HepG2 (cell line): Measurements from ENCODE around the gene SHF. TPM values are rescaled to one million over a fixed set of nuclear protein-coding genes. Genes with fewer than 3 reads are reported as not detected.
A peak's percentile ranks its signal among the peaks of the same experiment; 100 is the strongest.

ENCODE experiments used
- GFI1 ChIP-seq: sonication (generic); formaldehyde crosslinking; IDR thresholded peaks from 2 replicates; pipeline ENCODE4 v1.5.0; 2020; ENCODE audit warnings: missing genetic modification reagents, mild to moderate bottlenecking, borderline replicate concordance
- KDM3A ChIP-seq: IDR thresholded peaks from 2 replicates; pipeline ENCODE4 v1.6.1; 2018; ENCODE audit warnings: low read depth, missing compliant biosample characterization
- LCORL ChIP-seq, 2 experiments: fragments of 450-650 bp in 1 of 2; sonication (generic) in 1 of 2; formaldehyde crosslinking in 1 of 2; IDR thresholded peaks; 2 replicates each; pipeline versions ENCODE4 v1.5.0 to v1.6.1; 2017 to 2020; ENCODE audit warnings: antibody characterized with exemption in 1 of 2, missing genetic modification reagents in 1 of 2
- NR2F1 ChIP-seq, 2 experiments: fragments of 450-650 bp in 1 of 2; formaldehyde crosslinking in 1 of 2; IDR thresholded peaks; 2 replicates each; pipeline versions ENCODE4 v1.5.0 to v1.6.1; 2016 to 2020; ENCODE audit warnings: mild to moderate bottlenecking in 1 of 2, missing compliant biosample characterization in 1 of 2, missing genetic modification reagents in 1 of 2, moderate library complexity in 1 of 2
- RFX5 ChIP-seq: IDR thresholded peaks from 2 replicates; pipeline ENCODE4 v1.6.1; 2011; ENCODE audit warnings: low read depth, low read length, improper control_type of control experiment
- SCMH1 ChIP-seq: sonication (generic); formaldehyde crosslinking; IDR thresholded peaks from 2 replicates; pipeline ENCODE4 v1.9.0; 2021; ENCODE audit warnings: missing genetic modification reagents, mild to moderate bottlenecking, borderline replicate concordance
- SMARCE1 ChIP-seq: fragments of 450-650 bp; IDR thresholded peaks from 2 replicates; pipeline ENCODE4 v1.6.1; 2017; ENCODE audit warnings: borderline replicate concordance
- SOX5 ChIP-seq: IDR thresholded peaks from 2 replicates; pipeline ENCODE4 v1.6.1; 2016; ENCODE audit warnings: borderline replicate concordance
- ZFP90 ChIP-seq: sonication (generic); formaldehyde crosslinking; IDR thresholded peaks from 2 replicates; pipeline ENCODE4 v1.8.0; 2022; ENCODE audit warnings: missing genetic modification reagents, mild to moderate bottlenecking, inconsistent platforms, borderline replicate concordance
- ZKSCAN1 ChIP-seq: fragments of 150-350 bp; IDR thresholded peaks from 2 replicates; pipeline ENCODE4 v1.6.1; 2014; ENCODE audit warnings: low read length
- ZKSCAN5 ChIP-seq: sonication (generic); formaldehyde crosslinking; IDR thresholded peaks from 2 replicates; pipeline ENCODE4 v1.5.1; 2020; ENCODE audit warnings: mild to moderate bottlenecking, missing genetic modification reagents
- ZMYM2 ChIP-seq: sonication (generic); formaldehyde crosslinking; IDR thresholded peaks from 2 replicates; pipeline ENCODE4 v1.8.0; 2022; ENCODE audit warnings: mild to moderate bottlenecking, missing genetic modification reagents
- ZNF282 ChIP-seq: fragments of 450-650 bp; IDR thresholded peaks from 2 replicates; pipeline ENCODE4 v1.6.1; 2018; ENCODE audit not compliant: partially characterized antibody
- polyA plus RNA-seq, 8 experiments: library from polyadenylated mRNA; depleted of rRNA in 3 of 8; stranded (reverse) in 7 of 8; unstranded in 1 of 8; fragments of >200 nt; fragmentation: Illumina TruSeq in 4 of 8; extraction: Trizol in 4 of 8; gene quantifications; 2 replicates each; pipeline versions ENCODE4 v1.2.1 to v1.2.3, GENCODE V29; 2011 to 2016; ENCODE audit warnings: low read depth in 4 of 8, missing spikeins in 1 of 8, mixed read lengths in 1 of 8; ENCODE audit not compliant: insufficient read depth in 1 of 8
- total RNA-seq, 5 experiments: library from RNA; depleted of rRNA; stranded (reverse); fragments of >200 nt; fragmentation: Illumina TruSeq; extraction: Trizol; gene quantifications; 2 replicates each; pipeline ENCODE4 v1.2.3, GENCODE V29; 2016; ENCODE audit warnings: low read depth in 1 of 5
- TF ChIP-seq, protein P1 (sequence below): sonication (generic); formaldehyde crosslinking; IDR thresholded peaks from one replicate; pipeline ENCODE4 v1.5.1; 2020; ENCODE audit warnings: mild to moderate bottlenecking, missing genetic modification reagents; ENCODE audit errors: not compliant biosample characterization
- TF ChIP-seq, protein P2 (sequence below): sonication (generic); formaldehyde crosslinking; IDR thresholded peaks from 2 replicates; pipeline ENCODE4 v1.5.0; 2020; ENCODE audit warnings: mild to moderate bottlenecking, missing genetic modification reagents

The SHF gene
- total and polyA plus RNA-seq, 2 of the 13 experiments (the other 11 are each of a cell fraction or from before 2014, with no cell fraction given): 20.9 to 25.5 TPM

DNA sequence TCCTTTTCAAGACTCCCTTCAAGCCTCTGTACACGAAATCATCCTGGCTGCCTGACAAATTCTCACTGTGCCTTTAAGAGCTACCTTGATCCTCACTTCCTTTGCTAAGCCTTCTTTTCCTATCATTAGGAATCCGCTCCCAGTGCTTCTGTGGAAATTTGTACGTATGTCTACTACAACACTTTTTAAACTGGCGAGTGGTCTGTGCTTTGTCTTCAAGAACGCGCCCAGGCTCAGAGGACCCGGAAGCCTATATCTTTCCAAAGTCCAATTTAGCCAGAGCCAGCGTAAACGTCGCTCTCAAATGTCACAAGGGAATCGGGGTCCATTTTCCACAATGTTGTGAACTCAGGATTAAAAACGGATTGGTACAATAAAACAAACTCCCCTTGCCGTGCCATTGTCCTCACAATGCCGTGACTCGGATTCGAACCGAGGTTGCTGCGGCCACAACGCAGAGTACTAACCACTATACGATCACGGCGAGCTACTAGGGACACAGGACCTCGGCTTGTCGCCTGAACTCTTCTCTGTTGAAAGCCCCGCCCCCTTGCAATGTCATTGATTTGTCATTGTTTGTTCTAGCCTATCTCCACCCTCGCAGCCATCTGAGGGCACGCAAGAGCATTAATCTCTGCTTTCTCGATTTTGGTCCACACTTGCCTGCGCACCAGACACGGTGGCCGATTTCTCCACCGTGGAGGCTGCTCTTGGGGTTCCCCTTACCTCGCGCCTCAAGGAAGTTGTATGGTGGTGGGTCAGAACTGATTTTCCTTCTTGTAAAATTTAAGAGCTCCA, 12.4 kb upstream of the SHF start (continued):
- TF ChIP-seq, protein P1, sequence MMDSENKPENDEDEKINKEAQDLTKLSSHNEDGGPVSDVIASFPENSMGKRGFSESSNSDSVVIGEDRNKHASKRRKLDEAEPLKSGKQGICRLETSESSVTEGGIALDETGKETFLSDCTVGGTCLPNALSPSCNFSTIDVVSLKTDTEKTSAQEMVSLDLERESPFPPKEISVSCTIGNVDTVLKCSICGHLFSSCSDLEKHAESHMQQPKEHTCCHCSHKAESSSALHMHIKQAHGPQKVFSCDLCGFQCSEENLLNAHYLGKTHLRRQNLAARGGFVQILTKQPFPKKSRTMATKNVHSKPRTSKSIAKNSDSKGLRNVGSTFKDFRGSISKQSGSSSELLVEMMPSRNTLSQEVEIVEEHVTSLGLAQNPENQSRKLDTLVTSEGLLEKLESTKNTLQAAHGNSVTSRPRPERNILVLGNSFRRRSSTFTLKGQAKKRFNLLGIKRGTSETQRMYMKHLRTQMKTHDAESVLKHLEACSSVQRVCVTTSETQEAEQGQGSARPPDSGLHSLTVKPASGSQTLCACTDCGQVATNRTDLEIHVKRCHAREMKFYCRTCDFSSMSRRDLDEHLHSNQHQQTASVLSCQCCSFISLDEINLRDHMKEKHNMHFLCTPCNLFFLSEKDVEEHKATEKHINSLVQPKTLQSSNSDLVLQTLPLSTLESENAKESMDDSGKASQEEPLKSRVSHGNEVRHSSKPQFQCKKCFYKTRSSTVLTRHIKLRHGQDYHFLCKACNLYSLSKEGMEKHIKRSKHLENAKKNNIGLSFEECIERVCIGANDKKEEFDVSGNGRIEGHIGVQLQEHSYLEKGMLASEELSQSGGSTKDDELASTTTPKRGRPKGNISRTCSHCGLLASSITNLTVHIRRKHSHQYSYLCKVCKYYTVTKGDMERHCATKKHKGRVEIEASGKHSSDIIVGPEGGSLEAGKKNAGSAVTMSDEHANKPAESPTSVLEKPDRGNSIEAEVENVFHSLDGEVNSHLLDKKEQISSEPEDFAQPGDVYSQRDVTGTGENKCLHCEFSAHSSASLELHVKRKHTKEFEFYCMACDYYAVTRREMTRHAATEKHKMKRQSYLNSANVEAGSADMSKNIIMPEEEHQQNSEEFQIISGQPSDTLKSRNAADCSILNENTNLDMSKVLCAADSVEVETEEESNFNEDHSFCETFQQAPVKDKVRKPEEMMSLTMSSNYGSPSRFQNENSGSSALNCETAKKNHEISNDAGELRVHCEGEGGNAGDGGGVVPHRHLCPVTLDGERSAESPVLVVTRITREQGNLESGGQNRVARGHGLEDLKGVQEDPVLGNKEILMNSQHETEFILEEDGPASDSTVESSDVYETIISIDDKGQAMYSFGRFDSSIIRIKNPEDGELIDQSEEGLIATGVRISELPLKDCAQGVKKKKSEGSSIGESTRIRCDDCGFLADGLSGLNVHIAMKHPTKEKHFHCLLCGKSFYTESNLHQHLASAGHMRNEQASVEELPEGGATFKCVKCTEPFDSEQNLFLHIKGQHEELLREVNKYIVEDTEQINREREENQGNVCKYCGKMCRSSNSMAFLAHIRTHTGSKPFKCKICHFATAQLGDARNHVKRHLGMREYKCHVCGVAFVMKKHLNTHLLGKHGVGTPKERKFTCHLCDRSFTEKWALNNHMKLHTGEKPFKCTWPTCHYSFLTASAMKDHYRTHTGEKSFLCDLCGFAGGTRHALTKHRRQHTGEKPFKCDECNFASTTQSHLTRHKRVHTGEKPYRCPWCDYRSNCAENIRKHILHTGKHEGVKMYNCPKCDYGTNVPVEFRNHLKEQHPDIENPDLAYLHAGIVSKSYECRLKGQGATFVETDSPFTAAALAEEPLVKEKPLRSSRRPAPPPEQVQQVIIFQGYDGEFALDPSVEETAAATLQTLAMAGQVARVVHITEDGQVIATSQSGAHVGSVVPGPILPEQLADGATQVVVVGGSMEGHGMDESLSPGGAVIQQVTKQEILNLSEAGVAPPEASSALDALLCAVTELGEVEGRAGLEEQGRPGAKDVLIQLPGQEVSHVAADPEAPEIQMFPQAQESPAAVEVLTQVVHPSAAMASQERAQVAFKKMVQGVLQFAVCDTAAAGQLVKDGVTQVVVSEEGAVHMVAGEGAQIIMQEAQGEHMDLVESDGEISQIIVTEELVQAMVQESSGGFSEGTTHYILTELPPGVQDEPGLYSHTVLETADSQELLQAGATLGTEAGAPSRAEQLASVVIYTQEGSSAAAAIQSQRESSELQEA (CRISPR knock-in tag): no peak
- TF ChIP-seq, protein P2, sequence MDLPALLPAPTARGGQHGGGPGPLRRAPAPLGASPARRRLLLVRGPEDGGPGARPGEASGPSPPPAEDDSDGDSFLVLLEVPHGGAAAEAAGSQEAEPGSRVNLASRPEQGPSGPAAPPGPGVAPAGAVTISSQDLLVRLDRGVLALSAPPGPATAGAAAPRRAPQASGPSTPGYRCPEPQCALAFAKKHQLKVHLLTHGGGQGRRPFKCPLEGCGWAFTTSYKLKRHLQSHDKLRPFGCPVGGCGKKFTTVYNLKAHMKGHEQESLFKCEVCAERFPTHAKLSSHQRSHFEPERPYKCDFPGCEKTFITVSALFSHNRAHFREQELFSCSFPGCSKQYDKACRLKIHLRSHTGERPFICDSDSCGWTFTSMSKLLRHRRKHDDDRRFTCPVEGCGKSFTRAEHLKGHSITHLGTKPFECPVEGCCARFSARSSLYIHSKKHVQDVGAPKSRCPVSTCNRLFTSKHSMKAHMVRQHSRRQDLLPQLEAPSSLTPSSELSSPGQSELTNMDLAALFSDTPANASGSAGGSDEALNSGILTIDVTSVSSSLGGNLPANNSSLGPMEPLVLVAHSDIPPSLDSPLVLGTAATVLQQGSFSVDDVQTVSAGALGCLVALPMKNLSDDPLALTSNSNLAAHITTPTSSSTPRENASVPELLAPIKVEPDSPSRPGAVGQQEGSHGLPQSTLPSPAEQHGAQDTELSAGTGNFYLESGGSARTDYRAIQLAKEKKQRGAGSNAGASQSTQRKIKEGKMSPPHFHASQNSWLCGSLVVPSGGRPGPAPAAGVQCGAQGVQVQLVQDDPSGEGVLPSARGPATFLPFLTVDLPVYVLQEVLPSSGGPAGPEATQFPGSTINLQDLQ: no peak
- TF ChIP-seq GFI1 (CRISPR knock-in tag) (peak; percentile 84; the same call in 1 of the 2 replicates), ZKSCAN5 (CRISPR knock-in tag) (0 out of 2 replicates have a peak, but pooled peaks have one; percentile 23), ZNF282 (no peak), SCMH1 (CRISPR knock-in tag) (no peak), ZFP90 (CRISPR knock-in tag) (0 out of 2 replicates have a peak, but pooled peaks have one; percentile 87), SMARCE1 (no peak), RFX5 (0 out of 2 replicates have a peak, but pooled peaks have one; percentile 15), ZMYM2 (CRISPR knock-in tag) (no peak), SOX5 (CRISPR knock-in tag) (peak; percentile 85), KDM3A (CRISPR knock-in tag) (no peak), NR2F1 (CRISPR knock-in tag; IDR thresholded peaks at IDR 0.05) (no peak), LCORL (IDR thresholded peaks at IDR 0.05) (no peak), LCORL (CRISPR knock-in tag; IDR thresholded peaks at IDR 0.05) (peak; percentile 68; the same call in 1 of the 2 replicates), ZKSCAN1 (no peak)
